Femur (tissue), 1 donor: ENCODE results near the gene PRR36.

Experiments
- DNase-seq: peaks from one replicate; pipeline ENCODE4 v3.0.0-alpha.2; 2017

Gene PRR36

DNA sequence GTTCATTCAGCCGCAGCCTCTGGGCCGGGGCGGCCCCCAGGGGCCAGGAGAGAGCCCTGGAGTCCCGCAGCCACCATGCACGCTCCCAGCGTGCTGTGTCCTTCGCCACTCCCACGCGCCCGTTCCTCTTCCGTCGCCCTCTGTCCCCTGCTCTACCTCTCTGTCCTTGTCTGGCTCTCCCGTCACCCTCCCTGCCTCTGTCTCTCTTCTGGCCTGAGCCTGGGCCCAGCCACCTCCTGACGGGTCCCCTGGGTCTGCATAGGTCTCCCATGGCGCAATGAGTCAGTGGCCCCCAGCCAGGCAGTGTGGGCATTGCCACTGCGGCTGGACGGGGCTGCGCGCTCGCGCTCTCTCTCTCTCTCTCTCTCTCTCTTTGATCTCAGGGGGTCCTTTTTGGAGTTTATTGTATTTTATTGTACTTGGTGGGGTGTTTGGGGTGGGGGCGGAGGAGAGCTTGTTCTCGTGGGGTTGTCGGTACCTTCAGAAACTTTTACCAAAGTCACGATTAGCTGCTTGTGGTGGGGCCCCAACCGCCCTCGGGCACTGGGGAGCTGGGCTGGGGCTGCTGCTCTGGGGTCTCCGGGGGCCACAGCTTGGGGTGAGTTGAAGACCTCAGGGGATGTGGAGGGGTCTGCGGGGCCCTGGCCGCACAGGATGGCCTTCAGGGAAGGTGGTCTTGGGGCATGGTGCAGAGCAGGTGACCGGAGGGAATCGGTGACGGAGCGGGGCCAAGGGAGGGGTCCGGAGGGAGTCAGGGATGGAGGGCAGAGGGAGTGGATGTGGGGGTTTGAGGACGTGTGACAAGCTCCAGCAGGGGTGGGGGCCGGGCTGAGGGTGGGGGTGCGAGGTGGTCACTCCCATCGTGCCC is 38.7 kb upstream of the PRR36 start:
- no peak for DNase-seq

DNA sequence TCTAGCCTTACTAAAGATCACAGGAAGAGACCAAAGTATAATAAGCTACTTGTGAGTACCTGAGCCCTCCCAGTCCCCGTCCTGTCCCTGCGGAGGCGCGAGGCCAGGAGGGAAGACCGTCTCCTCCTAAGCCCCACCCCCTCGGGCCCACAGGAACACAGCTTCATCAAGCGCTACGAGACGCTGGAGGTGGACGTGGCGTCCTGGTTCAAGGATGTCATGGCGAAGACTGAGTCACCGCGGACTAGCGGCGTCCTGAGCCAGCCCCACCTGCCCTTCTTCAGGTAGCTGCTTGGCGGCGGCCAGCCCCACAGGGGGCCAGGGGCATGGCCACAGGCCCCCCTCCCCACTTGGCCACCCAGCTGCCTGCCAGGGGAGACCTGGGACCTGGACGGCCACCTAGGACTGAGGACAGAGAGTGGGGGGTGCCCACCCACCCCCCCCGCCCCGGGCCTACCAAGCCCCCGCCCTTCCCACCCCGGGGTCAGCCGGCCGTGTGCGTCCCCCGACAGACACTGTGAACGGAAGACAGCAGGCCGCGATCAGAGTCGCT is 38.0 kb upstream of the PRR36 start:
- no peak for DNase-seq

DNA sequence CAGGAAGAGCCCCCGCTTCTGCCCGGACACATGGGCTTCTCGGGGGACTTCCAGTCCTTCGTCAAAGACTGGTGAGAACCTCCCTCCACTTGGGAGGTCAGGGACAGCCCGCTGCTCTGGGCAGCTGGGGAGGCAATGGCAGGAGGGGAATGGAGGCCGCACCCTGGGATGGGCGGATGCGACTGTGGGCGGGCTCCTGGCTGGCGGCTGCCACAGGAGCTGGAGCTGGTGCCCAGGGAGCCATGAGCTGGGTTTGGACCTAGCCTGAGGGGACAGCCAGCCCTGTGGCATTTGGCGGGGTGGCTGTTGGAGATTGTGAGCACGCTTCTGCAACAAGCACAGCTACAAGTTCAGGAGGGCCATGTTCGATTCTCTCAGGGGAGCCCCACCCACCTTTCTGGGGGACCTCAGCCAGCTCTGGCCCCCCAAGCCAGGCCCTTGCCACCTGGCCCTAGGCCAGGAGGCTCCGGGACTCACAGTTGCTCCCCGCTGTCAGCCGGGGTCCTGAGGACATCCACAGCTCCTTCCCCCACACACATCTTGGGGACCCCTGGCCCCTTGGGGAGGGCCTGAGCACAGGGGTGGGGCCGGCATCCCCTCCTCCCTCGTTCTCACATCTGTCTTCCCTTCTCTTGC is 37.4 kb upstream of the PRR36 start:
- no peak for DNase-seq

DNA sequence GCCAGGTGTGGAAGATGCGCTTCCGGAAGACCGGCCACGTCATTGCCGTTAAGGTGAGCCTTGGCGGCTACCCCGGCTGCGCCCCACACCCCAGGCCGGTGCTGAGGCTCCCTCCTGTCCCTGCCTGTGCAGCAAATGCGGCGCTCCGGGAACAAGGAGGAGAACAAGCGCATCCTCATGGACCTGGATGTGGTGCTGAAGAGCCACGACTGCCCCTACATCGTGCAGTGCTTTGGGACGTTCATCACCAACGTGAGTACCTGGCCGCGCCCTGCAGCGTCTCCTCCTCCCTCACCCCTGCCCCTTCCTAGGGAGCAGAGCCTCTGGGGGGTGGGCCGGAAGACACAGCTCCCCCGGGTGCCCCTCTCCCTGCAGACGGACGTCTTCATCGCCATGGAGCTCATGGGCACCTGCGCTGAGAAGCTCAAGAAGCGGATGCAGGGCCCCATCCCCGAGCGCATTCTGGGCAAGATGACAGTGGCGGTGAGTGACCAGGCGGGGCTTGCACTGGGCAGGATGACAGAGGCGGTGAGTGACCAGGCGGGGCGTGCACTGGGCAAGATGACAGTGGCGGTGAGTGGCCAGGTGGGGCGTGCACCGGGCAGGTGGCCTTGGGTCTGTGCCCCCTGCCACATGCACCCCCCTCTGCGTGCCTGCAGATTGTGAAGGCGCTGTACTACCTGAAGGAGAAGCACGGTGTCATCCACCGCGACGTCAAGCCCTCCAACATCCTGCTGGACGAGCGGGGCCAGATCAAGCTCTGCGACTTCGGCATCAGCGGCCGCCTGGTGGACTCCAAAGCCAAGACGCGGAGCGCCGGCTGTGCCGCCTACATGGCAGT is 36.4 kb upstream of the PRR36 start:
- DNase-seq: no peak

DNA sequence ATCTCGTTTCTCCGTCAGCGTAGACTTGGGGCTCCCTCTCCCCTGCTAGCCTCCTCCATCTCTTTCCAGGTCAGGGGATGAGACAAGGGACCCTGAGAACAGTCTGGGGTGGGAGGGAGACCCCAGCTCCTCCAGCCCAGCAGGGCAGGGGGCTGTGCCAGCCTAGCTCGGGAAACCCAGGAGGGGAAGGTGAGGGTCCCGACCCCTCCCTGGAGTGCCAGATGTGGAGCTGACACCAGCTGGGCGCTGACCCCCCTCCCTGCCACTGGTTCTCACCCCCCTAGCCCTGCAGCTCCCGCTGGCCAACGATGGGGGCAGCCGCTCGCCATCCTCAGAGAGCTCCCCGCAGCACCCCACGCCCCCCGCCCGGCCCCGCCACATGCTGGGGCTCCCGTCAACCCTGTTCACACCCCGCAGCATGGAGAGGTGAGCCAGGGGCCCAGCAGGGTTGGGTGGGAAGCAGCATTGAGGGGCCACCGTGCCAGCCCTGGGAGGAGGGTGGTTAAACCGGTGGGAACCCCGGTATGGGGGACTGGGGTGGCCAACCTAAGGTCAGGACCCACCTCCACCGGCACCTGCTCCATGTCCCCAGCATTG is 35.4 kb upstream of the PRR36 start:
- no peak for DNase-seq

DNA sequence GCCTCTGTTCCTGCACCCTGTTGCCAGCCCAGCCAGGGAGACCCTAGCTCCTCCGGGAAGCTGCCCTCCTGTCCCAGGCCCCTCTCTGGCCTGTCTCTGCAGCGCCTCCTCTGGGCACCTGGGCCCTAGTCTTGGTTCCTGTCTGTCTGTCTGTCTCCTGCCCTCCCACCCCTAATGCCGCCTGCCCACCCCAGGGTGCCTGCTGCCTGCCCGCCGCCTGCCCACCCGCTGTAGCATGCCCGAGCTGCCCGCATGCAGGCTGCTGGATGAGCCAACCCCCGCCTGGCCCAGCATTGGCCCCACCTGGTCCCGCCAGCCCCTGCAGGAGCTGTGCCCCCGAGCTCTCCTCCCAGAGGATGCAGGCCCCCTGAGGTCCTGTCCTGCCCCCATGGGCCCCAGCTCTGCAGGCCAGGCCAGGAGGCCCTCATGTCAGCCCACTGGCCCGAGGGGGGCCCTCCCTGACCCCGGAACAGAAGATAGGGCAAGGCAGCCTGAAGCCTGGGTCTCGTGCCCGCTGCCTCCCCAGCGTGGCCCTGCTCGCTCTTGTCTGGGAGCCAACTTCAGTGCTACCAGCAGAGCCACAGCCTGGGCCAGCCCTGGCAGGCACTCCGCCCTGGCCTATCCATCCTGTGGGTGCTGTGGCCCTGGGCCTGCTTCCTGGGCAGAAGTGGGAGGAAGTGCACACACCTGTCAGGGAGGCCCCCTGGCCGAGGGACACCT is 34.7 kb upstream of the PRR36 start:
- no peak for DNase-seq

DNA sequence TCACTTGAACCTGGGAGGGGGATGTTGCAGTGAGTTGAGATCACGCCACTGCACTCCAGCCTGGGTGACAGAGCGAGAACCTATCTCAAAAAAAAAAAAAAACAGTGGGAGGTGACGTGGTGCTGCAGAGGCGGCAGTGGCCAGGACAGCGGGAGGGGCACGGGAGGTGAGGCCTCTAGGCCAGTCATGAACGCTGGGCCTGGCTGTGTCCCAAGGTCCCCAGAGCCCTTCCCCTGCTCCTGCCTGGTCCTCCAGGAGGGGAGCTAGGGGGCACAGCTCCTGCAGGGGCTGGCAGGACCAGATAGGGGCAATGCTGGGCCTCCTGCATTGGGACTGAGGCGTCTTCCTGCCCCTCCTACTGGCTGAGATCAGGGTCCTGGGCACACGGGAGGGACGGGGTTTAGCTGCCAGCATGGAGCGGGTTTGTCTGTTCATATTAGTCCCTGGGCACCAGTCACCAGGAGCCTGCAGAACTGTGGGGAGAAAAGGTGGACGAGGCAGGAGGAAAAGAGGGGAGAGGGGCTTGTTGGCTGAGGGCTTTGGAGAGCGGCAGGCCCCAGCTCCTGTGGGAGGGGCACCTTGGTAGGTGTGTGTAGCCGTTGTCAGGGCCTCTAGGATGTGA is 34.0 kb upstream of the PRR36 start:
- DNase-seq: no peak

DNA sequence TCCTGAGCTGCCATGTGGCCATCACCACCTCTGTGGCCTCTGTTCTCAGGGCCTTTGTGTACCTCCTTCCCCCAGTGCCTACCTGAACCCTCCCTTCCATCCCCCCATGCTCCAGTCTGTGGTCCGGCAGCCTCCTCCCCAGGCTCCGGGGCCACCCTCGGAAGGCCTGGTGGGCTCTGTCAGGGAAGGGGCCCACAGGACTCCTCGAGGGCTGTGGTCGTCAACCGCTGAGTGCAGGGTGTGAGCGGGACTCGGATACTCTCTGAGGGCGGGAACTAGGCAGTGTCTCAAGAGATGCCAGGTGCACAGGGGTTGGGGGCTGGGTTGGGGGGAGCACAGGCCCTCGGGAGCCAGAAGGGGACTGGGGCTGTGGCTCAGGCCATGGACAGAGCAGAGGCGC is 33.4 kb upstream of the PRR36 start:
- peak; percentile 14 for DNase-seq

DNA sequence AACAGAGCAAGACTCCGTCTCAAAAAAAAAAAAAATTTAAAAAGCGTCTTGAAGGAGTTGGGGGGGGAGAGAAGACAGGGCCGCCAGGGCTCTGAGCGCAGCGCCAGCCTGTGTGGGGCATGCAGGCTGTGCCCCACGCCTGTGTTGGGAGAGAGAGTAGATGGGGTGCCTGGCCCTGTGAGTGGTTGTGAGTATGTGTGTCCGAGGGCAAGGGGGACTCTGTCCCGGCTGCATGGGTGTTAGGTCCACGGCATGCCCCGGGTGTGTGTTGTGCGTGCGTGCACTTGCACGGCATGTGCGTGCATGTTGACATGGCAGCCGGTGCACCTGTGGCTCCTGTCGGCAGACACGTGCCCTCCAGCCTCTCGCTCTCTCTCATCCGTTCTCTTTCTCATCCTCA is 32.9 kb upstream of the PRR36 start:
- DNase-seq: peak; percentile 13

DNA sequence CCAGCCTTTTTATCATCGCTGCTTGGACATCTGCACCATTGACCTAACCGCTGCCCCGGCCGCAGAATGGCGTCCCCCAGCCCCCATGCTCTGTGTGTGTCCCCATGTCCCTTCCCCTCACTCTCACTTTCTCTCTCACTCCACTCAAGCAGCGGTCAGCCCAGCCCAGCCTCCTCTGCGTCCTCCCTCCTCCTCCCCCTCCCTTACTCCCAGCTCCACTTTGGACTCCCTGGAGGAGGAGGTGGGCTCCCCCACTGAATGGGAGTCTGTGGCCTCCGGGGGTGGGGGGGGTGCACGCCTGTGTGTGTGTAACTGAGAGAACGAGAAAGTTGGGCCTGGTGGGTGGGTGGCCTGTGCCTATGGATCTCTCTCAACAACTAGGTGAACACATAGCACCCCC is 31.7 kb upstream of the PRR36 start:
- no peak for DNase-seq

DNA sequence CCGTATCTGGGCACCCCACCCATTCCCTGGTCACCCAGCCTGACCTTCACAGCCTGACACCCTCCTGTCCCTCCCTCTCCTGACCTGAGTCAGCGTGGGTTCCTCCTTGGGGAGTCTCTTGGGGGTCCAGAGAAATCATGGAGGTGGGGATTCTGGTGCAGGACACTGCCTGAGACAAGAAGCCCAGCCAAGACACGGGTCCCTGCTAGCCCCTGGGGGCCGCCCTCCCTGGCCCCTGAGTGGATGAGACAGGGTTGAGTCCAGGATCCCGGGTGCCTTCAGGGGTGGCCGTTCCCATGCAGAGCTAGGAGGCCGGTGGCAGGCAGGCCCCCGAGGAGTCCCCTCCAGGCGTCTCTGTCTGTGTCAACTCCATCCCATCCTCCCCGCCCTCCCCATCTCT is 31.1 kb upstream of the PRR36 start:
- peak; percentile 36 for DNase-seq

DNA sequence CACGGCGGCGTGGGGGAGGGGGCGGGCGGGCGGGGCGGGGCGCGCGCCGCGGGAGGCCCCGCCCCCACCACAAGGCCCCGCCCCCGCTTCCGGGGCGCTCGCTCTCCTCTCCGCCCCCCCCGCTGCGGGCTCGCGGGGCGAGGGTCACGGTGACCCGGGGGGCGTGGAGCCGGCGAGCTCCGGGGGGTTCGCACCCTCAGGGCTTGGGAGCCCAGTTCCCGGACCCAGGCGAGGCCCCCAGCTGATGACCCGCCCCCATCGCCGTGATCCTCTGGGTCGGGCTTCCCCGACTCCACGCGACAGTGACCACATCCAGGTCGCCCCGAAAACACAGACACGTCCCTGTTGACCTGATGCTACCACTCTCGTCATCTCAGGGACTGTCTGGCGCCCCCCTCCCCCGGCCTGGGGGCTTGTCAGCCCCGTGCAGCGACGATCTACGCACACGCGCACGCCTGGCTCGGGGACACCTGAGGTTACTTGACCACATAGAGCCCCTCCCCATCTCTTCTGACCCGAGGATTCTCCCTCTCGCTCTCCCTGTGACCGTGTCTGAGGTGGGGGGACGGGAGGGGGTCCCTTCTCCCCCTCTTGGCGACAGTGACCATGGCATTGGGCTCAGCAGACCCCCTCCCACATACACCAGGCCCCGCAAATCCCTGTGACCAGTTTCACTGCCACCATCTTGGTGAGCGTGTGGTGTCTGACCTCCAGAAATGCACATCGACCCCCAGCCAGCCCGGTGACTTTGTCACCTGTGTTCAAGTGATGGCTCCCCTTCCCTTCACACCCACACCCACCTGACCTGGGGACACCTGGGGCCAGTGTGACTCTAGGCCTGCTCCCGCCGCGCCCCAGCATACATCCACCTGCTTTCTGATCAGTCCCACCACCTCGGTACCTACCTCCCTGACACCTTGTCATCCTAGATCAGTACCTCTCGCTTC is 30.2 kb upstream of the PRR36 start:
- peak; percentile 72 for DNase-seq

DNA sequence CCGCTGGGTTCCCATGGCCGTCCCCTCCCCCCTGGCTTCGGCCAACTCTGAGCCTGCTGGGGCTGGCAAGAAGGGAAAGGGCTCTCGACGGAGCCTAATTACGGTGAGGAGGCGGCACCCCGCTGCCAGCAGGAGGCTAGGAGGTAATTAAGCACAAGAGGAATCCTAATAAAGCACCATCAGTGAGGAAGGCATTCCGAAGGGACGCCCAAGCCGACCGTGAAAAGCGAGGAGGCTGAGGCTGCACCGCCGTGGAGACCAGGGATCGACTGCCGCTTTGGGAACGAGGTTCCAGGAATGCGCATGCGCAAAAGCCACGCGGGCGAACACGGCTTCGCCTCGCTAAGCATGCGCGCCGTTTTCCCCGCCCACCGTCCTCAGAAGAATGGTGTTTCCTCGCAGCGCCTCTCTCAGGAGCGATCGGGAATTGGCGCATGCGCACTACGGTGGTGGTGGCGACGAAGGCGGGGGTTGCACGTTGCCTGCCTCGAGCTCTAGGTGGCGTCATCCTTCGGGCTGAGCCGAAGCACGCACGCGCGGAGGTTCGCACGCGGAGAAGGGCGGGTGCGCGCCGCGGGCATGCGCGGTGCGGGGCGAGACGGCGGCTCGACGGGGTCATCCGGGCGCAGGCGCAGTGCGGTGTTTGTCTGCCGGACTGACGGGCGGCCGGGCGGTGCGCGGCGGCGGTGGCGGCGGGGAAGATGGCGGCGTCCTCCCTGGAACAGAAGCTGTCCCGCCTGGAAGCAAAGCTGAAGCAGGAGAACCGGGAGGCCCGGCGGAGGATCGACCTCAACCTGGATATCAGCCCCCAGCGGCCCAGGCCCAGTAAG is 29.3 kb upstream of the PRR36 start, which contains the start of gene MAP2K7:
Gene MAP2K7, plus strand, starts transcription at position 634 of the 830 bp plus-strand sequence. Its CDS starts 68 bp downstream, at position 702.
- peak; percentile 100 for DNase-seq

DNA sequence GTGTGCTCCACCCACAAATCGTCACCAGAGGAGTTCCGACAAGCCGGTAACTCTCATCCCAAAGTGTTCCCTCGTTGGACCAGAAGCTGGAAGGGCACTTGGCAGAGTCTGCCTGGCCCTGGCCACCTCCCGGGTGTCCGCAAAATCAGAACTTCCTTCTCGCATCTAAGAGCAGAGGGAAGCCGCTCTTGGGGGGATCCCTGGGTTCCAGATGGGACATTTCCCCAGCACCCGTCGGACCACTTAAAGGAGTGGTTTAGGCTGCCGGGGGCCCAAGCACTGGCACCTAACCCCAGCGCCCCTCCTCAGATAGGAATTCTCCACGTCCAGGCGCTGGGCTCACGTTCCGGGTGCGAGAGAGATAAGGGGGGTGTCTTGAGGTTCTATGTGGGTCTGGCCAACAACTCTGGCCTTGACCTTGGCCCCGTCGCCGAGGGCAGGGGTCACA is 28.6 kb upstream of the PRR36 start:
- DNase-seq: no peak

DNA sequence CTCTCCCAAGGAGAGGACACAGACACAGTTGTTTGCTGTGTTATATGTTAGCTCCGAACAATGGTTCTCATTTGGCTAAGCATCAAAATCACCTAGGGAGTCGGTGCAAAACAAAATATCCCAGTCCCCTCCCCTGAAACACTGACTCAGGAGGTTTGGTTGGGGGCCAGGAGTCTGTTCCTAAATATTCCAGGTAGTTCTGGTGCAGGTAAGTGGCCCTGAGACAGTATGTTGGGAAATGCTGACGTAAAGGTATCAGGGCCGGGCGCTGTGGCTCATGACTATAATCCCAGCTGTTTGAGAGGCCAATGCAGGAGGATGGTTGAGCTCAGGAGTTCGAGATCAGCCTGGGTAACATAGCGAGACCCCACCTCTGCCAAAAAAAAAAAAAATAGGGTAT is 27.1 kb upstream of the PRR36 start:
- no peak for DNase-seq

DNA sequence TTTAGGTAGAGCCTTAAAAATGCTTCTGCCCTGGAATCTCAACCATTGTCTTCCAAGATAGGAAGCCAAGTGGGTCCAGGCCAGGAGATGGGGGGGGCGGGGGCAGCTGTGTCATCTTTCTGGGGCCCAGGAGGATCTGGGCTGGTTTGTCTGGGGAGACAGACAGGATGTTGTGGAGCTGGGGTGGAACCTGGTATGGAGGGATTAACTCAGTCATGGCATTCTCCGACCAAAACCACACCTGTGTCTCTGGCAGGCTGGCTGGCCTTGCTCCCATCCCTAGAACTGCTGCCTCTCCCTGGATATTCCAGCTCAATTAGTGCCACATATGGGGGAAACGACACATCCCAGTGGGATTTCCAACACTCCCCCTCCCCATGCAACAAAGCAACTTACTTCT is 26.7 kb upstream of the PRR36 start:
- peak; percentile 29 for DNase-seq

DNA sequence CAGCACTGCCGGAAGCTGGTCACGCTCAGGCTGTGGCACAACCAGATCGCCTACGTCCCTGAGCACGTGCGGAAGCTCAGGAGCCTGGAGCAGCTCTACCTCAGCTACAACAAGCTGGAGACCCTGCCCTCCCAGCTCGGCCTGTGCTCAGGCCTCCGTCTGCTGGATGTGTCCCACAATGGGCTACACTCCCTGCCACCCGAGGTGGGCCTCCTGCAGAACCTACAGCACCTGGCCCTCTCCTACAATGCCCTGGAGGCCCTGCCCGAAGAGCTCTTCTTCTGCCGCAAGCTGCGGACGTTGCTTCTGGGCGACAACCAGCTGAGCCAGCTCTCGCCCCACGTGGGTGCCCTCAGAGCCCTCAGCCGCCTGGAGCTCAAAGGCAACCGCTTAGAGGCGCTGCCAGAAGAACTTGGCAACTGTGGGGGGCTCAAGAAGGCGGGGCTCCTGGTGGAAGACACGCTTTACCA is 26.2 kb upstream of the PRR36 start:
- DNase-seq: no peak

DNA sequence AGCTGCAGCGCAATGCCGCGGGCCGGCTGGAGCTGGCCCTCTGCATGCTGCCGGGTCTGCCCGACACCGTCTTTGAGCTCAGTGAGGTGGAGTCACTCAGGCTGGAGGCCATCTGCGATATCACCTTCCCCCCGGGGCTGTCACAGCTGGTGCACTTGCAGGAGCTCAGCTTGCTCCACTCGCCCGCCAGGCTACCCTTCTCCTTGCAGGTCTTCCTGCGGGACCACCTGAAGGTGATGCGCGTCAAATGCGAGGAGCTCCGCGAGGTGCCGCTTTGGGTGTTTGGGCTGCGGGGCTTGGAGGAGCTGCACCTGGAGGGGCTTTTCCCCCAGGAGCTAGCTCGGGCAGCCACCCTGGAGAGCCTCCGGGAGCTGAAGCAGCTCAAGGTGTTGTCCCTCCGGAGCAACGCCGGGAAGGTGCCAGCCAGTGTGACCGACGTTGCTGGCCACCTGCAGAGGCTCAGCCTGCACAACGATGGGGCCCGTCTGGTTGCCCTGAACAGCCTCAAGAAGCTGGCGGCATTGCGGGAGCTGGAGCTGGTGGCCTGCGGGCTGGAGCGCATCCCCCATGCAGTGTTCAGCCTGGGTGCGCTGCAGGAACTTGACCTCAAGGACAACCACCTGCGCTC is 25.7 kb upstream of the PRR36 start:
- DNase-seq: peak; percentile 16

DNA sequence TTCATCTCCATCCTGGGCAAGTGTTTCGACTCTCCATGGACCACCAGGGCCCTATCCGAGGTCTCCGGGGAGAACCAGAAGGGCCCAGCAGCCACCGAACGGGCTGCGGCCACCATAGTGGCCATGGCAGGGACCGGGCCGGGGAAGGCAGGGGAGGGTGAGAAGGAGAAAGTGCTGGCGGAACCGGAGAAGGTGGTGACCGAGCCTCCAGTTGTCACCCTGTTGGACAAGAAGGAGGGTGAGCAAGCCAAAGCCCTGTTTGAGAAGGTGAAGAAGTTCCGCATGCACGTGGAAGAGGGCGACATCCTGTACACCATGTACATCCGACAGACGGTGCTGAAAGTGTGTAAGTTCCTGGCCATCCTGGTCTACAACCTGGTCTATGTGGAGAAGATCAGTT is 24.8 kb upstream of the PRR36 start:
- no peak for DNase-seq
